Fibroblast of skin of right biceps (primary cell): ENCODE data around the gene PCNA.

Source experiments
- DNase-seq: peaks from one replicate; pipeline ENCODE4 v3.0.0-alpha.2; 2013

The PCNA gene

GRCh38 chr20:5119435-5120184 is at the start of gene PCNA:
TSS of gene PCNA (minus strand) at chr20:5119958. CDS start at chr20:5119798, 160 bp downstream.
- peak; percentile 97 for DNase-seq

DNA sequence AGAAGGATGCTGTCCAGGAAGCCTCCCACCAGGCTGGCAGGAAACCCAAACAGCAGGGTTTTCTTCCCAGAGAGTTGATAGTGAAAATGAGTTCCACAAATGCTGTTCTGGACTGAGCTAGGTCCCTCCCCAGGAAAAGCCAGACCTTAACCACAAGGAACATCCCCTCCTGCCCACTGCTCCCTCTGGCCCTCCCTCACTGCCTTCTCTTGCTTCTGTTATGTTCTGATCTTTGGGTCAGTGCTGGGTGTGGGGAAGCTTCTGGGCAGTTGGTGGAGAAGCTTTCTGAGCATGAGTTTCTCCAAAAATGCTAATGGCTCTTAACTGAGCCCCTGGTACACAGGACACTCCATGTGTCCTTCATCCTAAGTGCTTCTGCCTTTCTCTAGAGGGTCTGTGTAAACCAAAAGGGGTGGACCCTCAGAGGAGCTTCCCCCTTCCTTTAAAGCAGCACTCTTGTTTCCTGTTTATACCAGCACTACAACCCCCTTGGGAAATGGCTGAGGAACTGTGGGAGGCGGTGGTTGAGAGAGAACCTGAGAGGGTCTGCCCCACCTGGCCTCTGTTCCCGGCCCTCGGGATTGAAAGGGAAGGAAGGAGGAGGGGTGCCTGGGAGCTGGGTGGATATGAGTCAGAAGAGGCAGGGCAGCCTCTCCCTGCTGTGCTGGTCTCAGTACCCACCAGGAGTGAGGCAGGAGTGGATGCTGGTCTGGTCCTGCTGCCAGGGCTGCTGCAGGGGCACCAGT is 49.1 kb upstream of the PCNA start:
- DNase-seq, result peak; percentile 36

- no peak for DNase-seq
Observed at GRCh38 chr20:5164645-5165625, 45.2 kb upstream of the PCNA start.

DNA sequence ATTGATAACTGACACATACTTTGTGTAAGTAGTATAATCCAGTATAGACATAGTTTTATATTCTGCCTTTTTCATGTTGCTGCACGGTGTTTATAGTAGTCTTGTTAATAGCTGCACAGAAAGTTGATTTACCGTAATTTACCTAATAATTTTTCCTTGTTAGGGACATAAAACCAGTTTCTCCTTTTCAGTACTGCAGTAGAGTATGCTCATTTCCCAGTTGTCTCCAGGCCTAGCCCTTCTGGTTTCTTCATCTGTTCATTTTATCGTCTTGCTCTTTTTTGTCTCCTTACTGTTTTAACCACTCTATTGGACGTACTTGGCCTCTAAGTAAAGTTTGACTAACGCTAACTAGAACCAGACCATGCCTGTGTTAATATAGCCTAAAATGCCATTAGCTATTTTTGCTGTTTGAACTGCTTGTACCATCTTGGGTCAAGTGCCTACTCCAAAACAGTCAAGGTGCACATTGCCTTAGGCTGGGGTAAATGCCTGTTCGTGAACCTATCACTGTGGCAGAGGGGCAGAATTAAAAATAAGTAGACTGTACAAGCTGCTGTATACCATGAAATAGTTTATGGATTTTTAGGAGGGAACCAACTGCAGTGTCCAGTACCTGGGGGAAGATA is 41.9 kb upstream of the PCNA start:
- DNase-seq, result no peak

GRCh38 chr20:5160882-5161281 is 41.1 kb upstream of the PCNA start:
- no peak for DNase-seq

GRCh38 chr20:5159928-5160327 is 40.2 kb upstream of the PCNA start:
- no peak for DNase-seq

- peak; percentile 37 for DNase-seq
Observed at GRCh38 chr20:5156675-5157448, 37.1 kb upstream of the PCNA start.

DNA sequence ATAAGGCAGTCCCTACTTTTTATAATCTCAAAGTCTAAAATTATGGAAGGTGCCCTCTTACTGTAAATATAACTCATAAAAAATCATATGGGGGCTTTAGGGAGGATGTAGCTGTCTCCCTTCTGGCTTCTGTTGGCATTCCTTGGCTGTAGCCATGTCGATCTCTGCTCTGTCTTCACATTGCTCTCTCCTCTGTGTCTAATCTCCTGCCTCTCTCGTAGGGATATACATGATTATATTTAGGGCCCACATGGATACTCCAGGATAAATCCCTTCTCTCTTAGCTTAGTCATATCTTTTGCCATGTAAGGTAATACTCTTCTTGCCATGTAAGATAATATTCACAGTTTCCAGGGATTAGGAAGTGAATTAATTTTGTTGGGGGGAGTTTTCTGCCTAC is 35.6 kb upstream of the PCNA start:
- DNase-seq, result no peak

DNA sequence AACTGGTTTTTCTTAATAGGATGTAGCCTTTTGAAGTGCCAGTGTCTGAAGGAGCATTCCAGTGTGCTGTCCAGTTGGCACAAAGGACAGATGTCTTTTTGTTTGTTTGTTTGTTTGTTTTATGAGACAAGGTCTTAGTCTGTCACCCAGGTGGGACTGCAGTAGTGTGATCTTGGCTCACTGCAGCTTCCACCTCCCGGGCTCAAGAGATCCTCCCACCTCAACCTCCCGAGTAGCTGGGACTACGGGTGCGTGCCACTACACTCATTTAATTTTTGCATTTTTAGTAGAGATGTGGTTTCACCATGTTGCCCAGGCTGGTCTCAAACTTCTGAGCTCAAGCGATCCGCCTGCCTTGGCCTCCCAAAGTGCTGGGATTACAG is 34.8 kb upstream of the PCNA start:
- DNase-seq, result no peak

DNA sequence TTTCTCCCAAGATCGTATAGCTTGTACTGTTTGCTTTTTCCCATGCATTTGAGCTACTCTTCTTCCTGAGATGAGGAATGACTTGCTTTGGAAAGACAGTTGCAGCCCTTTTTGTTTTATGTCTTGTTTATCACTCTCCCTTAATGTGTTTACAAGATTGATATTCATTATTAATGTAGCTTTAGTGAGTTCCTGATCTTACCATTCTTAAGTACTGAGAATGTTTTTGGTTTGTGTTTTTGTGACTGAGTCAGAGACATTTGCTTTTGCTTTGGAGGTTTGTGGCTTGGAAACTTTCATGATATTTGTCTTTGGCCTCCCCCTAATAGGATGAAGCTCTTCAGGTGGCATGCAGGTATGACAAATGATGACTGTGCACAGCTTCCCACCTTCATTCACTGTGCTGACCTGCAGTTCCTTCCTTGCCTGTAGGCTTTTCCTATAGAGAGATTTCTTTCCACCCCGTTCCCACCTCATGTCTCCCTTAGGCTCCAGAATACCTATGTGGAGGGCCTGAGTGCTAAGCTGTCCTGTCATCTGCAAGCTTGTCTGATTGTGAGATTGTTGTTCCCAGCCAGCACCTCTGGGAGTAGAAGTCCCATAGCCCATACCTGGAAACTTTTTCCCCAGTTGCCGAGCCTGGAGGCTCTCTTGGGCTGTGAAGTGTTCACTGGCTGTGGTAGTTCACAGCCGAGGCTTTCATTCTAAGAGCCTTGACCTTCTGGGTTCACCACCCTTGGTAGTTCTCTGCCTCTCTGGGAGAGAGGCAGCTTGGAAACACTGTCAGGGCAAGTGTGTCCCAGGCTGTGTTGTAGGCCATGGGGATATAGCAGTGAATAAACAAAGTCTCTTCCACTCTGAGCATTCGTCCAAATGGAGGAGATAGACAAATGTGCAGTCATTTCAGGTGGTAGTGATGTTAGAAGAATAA is 34.1 kb upstream of the PCNA start:
- no peak for DNase-seq

- no peak for DNase-seq
Observed at GRCh38 chr20:5153152-5153467, 33.4 kb upstream of the PCNA start.

DNA sequence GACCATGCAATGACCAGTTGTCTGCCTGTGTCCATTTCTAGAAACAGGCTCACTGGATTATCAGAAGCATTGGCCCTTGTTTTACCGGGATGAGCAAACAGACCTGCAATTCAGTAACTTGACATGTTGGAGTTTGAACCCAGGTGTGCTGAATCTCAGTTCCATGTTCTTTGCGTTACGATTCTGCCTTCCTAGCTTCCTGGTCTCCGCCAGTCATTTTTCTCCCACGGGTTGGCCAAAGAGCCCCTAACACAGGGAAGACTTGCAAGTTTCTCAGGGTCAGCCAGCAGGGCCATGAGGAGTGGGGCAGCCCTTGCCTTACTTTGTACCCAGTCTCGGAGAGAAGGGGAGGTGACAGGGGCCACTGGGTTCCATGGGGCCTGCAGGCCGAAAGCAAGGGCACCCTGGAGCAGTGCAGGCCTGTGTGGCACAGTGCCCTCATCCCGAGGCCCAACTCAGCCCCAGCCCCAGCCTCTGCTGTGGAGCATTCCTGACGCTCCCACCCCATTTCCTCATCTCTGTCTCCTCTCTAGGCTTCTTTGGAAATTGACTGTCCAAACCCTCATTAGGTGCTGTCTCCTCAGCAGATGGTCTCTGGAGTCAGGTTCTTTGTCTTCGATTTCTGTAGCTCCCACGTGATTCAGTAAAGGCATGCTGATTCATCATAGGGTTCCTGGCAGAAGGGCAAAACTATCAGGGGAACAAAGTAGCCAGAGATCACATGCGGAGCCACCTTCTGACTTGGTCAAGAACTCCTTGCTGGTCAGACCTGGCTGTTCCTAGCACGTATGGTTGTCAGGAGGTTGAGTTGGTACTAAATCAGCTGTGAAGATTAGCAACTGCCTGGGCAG is 30.7 kb upstream of the PCNA start:
- DNase-seq, result peak; percentile 18

DNA sequence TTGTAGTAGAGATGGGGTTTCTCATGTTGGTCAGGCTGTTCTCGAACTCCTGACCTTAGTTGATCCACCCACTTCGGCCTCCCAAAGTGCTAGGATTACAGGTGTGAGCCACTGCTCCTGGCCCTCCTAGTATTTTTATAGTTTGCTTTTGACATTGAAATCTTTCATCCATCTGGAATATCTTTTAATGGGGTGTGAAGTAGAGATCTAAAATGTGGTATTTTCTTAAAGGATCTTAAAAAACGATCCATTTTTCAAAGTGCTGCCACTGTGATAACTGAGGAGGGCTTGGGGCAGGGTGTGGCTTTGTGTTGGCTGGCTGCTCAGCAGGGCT is 30.1 kb upstream of the PCNA start:
- DNase-seq, result no peak

DNA sequence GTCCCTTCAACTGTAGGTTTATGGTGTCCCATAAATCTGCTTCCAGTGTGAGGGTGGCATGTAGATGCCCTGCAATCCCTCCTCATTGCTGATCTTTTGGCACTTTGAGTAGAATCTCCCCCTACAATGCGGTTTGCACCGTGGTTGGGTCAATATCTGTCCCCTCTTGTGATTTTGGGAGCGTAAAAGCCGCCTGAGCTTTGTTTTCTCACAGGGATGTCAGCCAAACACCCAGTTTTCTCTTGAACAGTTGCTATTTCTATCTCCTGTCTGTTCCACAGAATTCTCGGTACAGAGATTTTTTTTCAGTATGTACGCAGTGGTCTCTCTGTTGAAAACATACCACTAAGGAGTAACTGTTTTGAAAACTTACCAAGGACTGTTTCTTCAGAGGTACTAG is 28.8 kb upstream of the PCNA start:
- no peak for DNase-seq

GRCh38 chr20:5146871-5147592 is 27.3 kb upstream of the PCNA start:
- no peak for DNase-seq

DNA sequence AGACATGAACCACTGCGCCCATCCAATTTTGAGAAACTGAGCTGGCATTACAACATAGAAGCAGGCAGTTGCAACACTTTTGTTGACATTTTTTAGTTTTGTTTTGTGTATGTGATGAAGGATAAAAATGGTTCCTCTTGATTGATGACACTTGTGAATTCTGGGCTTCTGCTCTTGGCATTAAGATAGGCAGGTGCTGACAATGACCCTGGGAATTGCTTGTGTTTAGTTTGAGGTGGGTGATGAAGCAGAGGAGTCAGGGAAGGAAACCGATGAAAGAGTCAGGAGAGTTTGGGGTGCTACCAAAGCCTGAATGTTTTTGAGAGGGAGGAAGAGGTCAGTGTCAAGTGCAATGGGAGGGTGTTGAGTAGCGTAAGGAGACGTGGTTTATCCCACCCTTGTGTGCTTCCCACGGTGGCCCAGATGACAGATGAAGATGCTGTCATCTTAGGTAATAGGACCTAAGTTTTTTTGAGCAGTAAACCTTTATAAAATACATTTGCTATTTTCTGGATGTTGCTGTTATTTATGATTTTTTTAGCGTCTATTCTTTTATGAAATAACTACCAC is 26.4 kb upstream of the PCNA start:
- no peak for DNase-seq

- no peak for DNase-seq
Observed at GRCh38 chr20:5145365-5146098, 25.8 kb upstream of the PCNA start.

GRCh38 chr20:5143851-5144250 is 24.1 kb upstream of the PCNA start:
- no peak for DNase-seq
